Right lobe of liver (tissue), 4 donors: ENCODE measurements around the gene OR52K1.
"Not testable (repeated sequence)": the region's sequence is repeated elsewhere in the genome, so short reads cannot be mapped to it uniquely, and the experiment has no call there.

Source experiments
- CTCF ChIP-seq, 4 donors: fragments of 200-600 bp in 3 of 4; fragments of 450-650 bp in 1 of 4; IDR thresholded peaks; one replicate each; pipeline versions ENCODE4 v1.5.1 to v1.8.0; 2016 to 2022; ENCODE audit warnings: antibody characterized with exemption in 4 of 4, mild to moderate bottlenecking in 2 of 4
- POLR2A ChIP-seq: fragments of 450-650 bp; IDR thresholded peaks from one replicate; pipeline ENCODE4 v1.6.1; 2017; ENCODE audit warnings: antibody characterized with exemption, mild to moderate bottlenecking
- donor health status: DM: no; HTN: no; CAD: no.
- donor health status: DM: no; HTN: no; CAD: no.
- donor health status: DM: no; HTN: yes; CAD: no.

- TF ChIP-seq CTCF (IDR thresholded peaks at IDR 0.05); POLR2A: not testable (repeated sequence)
Observed at GRCh38 chr11:4531686-4532085, 49.2 kb downstream of the OR52K1 start.
